Fibroblast of lung (primary cell): ENCODE measurements around the gene SDHC. TPM values are rescaled to one million over a fixed set of nuclear protein-coding genes. Genes with fewer than 3 reads are reported as not detected.

Source experiments
- DNase-seq, 2 donors: peaks; one replicate each; pipeline versions ENCODE4 v3.0.0 to v3.0.0-alpha.2; 2010; ENCODE audit warnings: low read depth in 2 of 2
- H2AFZ ChIP-seq: 2 replicates; pipeline ENCODE4 v1.5.1; 2012; ENCODE audit warnings: low read length, control low read depth, inconsistent platforms
- H3K27ac ChIP-seq: 2 replicates; pipeline ENCODE4 v1.5.1; 2011; ENCODE audit warnings: low read length, control low read depth; ENCODE audit not compliant: insufficient read depth
- H3K27me3 ChIP-seq: 2 replicates; pipeline ENCODE4 v1.5.1; 2011; ENCODE audit warnings: mild to moderate bottlenecking, low read length; ENCODE audit not compliant: control insufficient read depth, insufficient read depth
- H3K36me3 ChIP-seq: 2 replicates; pipeline ENCODE4 v1.5.1; 2011; ENCODE audit warnings: low read length; ENCODE audit not compliant: control insufficient read depth, insufficient read depth
- H3K4me1 ChIP-seq: 2 replicates; pipeline ENCODE4 v1.5.1; 2011; ENCODE audit warnings: low read length; ENCODE audit not compliant: control insufficient read depth, insufficient read depth; ENCODE audit errors: extremely low read depth
- H3K4me2 ChIP-seq: 2 replicates; pipeline ENCODE4 v1.5.1; 2011; ENCODE audit warnings: low read length, control low read depth; ENCODE audit not compliant: insufficient read depth; ENCODE audit errors: extremely low read depth
- H3K4me3 ChIP-seq, 4 experiments: fragments of 200-600 bp in 1 of 4; sonication (generic) in 1 of 4; replicated peaks in 1 of 4; 2 replicates each; pipeline ENCODE4 v1.5.1; 2011 to 2016; ENCODE audit warnings: low read length in 4 of 4, low read depth in 3 of 4, mild to moderate bottlenecking in 3 of 4, control low read depth in 2 of 4, inconsistent platforms in 1 of 4, mixed read lengths in 1 of 4; ENCODE audit not compliant: insufficient read depth in 1 of 4; ENCODE audit errors: control extremely low read depth in 1 of 4
- H3K79me2 ChIP-seq: 2 replicates; pipeline ENCODE4 v1.5.1; 2012; ENCODE audit warnings: mild to moderate bottlenecking, low read length, inconsistent platforms; ENCODE audit not compliant: control insufficient read depth, insufficient read depth
- H3K9ac ChIP-seq: 2 replicates; pipeline ENCODE4 v1.5.1; 2011; ENCODE audit warnings: mild to moderate bottlenecking, low read length, control low read depth; ENCODE audit not compliant: insufficient read depth
- H3K9me3 ChIP-seq: 2 replicates; pipeline ENCODE4 v1.5.1; 2012; ENCODE audit warnings: low read depth, low read length; ENCODE audit not compliant: control insufficient read depth, insufficient read depth
- H4K20me1 ChIP-seq: 2 replicates; pipeline ENCODE4 v1.5.1; 2011; ENCODE audit warnings: low read length; ENCODE audit not compliant: control insufficient read depth, insufficient read depth; ENCODE audit errors: extremely low read depth
- CTCF ChIP-seq, 2 donors: IDR thresholded peaks in 1 of 2; conservative IDR thresholded peaks in 1 of 2; 1 replicate in 1 of 2; 2 replicates in 1 of 2; pipeline ENCODE4 v1.5.1; 2011 to 2012; ENCODE audit warnings: low read length in 2 of 2, control low read depth in 1 of 2, inconsistent platforms in 1 of 2, low read depth in 1 of 2, mild to moderate bottlenecking in 1 of 2
- EZH2 ChIP-seq: IDR thresholded peaks from 2 replicates; pipeline ENCODE4 v1.5.1; 2012; ENCODE audit warnings: low read length, control low read depth, mild to moderate bottlenecking; ENCODE audit errors: missing control alignments
- polyA minus RNA-seq: library from RNA; depleted of rRNA, polyadenylated mRNA; stranded (reverse); fragments of >200 nt; gene quantifications from 2 replicates; pipeline ENCODE4 v1.2.3, GENCODE V29; 2011; ENCODE audit warnings: low replicate concordance
- polyA plus RNA-seq, 2 donors: library from polyadenylated mRNA; depleted of rRNA in 1 of 2; stranded (reverse) in 1 of 2; unstranded in 1 of 2; fragments of >200 nt; gene quantifications; 2 replicates each; pipeline ENCODE4 v1.2.1, GENCODE V29; 2011 to 2012; ENCODE audit warnings: missing spikeins in 1 of 2
- total RNA-seq: library from RNA; depleted of rRNA; stranded (reverse); fragments of >200 nt; gene quantifications from 2 replicates; pipeline ENCODE4 v1.2.1, GENCODE V29; 2014

SDHC gene
- 13.4 and 24.8 TPM in 2 replicates for total RNA-seq
- 484 and 512 TPM in 2 replicates for polyA plus RNA-seq
- 287 and 291 TPM in 2 replicates for polyA plus RNA-seq (2012)
- polyA minus RNA-seq: 104 and 143 TPM in 2 replicates

GRCh38 chr1:161314201-161314981 is at the start of gene SDHC:
SDHC (plus strand) TSS chr1:161314381; CDS start chr1:161314406, 25 bp downstream.
- Histone ChIP-seq H3K4me1 (peaks cover 3% of the 10 kb centered on the region), H3K36me3 (no peaks in the 10 kb centered on the region), H3K4me2 (peak within 1 kb of the TSS; percentile 83), H3K79me2 (peaks cover 12% of the 10 kb centered on the region), H3K9me3 (no peaks in the 10 kb centered on the region), H3K9ac (peak within 1 kb of the TSS; percentile 90), H3K27ac (peak within 1 kb of the TSS; percentile 91), H4K20me1 (no peaks in the 10 kb centered on the region), H2AFZ (peak within 1 kb of the TSS; percentile 57), H3K4me3 (peak within 1 kb of the TSS; percentile 58 to 95 (median 77)), H3K27me3 (no peaks in the 10 kb centered on the region)
- no peak for TF ChIP-seq EZH2
- peak; percentile 40 to 50 for TF ChIP-seq CTCF (conservative IDR thresholded peaks at IDR 0.05 in 1 of 2, IDR thresholded peaks at IDR 0.05 in 1 of 2; ENCODE audit: low read depth in 1 of 2, low read length in 2 of 2)
- peak; percentile 86 to 90 for DNase-seq

GRCh38 chr1:161265305-161265704 is 48.9 kb upstream of the SDHC start:
- H3K79me2 ChIP-seq: no peaks in the 10 kb centered on the region
- no peaks in the 10 kb centered on the region for H3K9me3 ChIP-seq
- no peak overlapping the region for H3K9ac ChIP-seq
- no peak overlapping the region for H3K4me3 ChIP-seq
- H4K20me1 ChIP-seq: no peaks in the 10 kb centered on the region
- no peak overlapping the region for H3K27ac ChIP-seq
- no peak for TF ChIP-seq EZH2
- TF ChIP-seq CTCF (conservative IDR thresholded peaks at IDR 0.05 in 1 of 2, IDR thresholded peaks at IDR 0.05 in 1 of 2; ENCODE audit: low read depth in 1 of 2, low read length in 2 of 2): no peak
- DNase-seq: no peak
- no peaks in the 10 kb centered on the region for H3K36me3 ChIP-seq
- no peaks in the 10 kb centered on the region for H3K4me1 ChIP-seq
- peaks cover 18% of the 10 kb centered on the region for H3K27me3 ChIP-seq
- no peak overlapping the region for H3K4me2 ChIP-seq
- no peak overlapping the region for H2AFZ ChIP-seq

- no peak overlapping the region for H2AFZ ChIP-seq
- no peak overlapping the region for H3K27ac ChIP-seq
- H3K27me3 ChIP-seq: peaks cover 9% of the 10 kb centered on the region
- no peaks in the 10 kb centered on the region for H3K79me2 ChIP-seq
- H3K4me2 ChIP-seq: no peak overlapping the region
- H3K4me1 ChIP-seq: no peaks in the 10 kb centered on the region
- no peaks in the 10 kb centered on the region for H3K9me3 ChIP-seq
- no peaks in the 10 kb centered on the region for H3K36me3 ChIP-seq
- H3K4me3 ChIP-seq: no peak overlapping the region
- H4K20me1 ChIP-seq: no peaks in the 10 kb centered on the region
- no peak overlapping the region for H3K9ac ChIP-seq
- TF ChIP-seq EZH2: no peak
- TF ChIP-seq CTCF (conservative IDR thresholded peaks at IDR 0.05 in 1 of 2, IDR thresholded peaks at IDR 0.05 in 1 of 2; ENCODE audit: low read depth in 1 of 2, low read length in 2 of 2): no peak
- DNase-seq: peak in 1 of 2 donors; percentile 19
Measured at GRCh38 chr1:161266202-161266601, 48.0 kb upstream of the SDHC start.
